SU-DHL-6 (cell line): ENCODE measurements around the gene SH2D1A.

ENCODE experiments used
- H2AFZ ChIP-seq: fragments of 200-600 bp; sonication (generic); 2 replicates; pipeline ENCODE4 v1.6.1; 2014; ENCODE audit warnings: low read depth, mild to moderate bottlenecking, moderate library complexity, mixed read lengths, antibody characterized with exemption, low read length; ENCODE audit not compliant: severe bottlenecking
- H3F3A ChIP-seq: fragments of 200-600 bp; shearing (Covaris generic); 2 replicates; pipeline ENCODE4 v1.6.0; 2016; ENCODE audit warnings: antibody characterized with exemption, mild to moderate bottlenecking; ENCODE audit not compliant: insufficient read depth
- H3K27ac ChIP-seq: fragments of 200-600 bp; sonication (generic); 2 replicates; pipeline ENCODE4 v1.5.1; 2016; ENCODE audit warnings: low read depth, mild to moderate bottlenecking, low read length, moderate library complexity, mixed read lengths
- H3K27me3 ChIP-seq: fragments of 200-600 bp; sonication (generic), shearing (Covaris generic); 2 replicates; pipeline ENCODE4 v1.6.0; 2014; ENCODE audit warnings: mild to moderate bottlenecking, low read length
- H3K36me3 ChIP-seq: fragments of 200-600 bp; sonication (generic); 2 replicates; pipeline ENCODE4 v1.6.1; 2014; ENCODE audit warnings: mild to moderate bottlenecking, low read length, mixed read lengths
- H3K4me2 ChIP-seq: fragments of 300-600, 200-600 bp; shearing (Covaris generic), sonication (generic); 2 replicates; pipeline ENCODE4 v1.6.0; 2014; ENCODE audit warnings: low read length, low read depth, mild to moderate bottlenecking; ENCODE audit not compliant: poor library complexity, severe bottlenecking
- H3K4me3 ChIP-seq: fragments of 200-600 bp; sonication (generic); 2 replicates; pipeline ENCODE4 v1.5.1; 2014; ENCODE audit warnings: antibody characterized with exemption, low read length, mild to moderate bottlenecking, mixed read lengths; ENCODE audit not compliant: insufficient read depth, poor library complexity, severe bottlenecking
- H3K79me2 ChIP-seq: fragments of 200-600 bp; sonication (generic); 2 replicates; pipeline ENCODE4 v1.6.1; 2014; ENCODE audit warnings: mild to moderate bottlenecking, low read length, moderate library complexity; ENCODE audit not compliant: insufficient read depth
- H3K9ac ChIP-seq: fragments of 200-600 bp; sonication (generic); 2 replicates; pipeline ENCODE4 v1.7.0; 2014; ENCODE audit warnings: mild to moderate bottlenecking, low read length
- H3K9me2 ChIP-seq: fragments of 200-600 bp; sonication (generic); replicated peaks from 2 replicates; pipeline ENCODE4 v1.6.1; 2014; ENCODE audit warnings: low read length; ENCODE audit not compliant: insufficient read depth
- H3K9me3 ChIP-seq: fragments of 200-600 bp; sonication (generic); 2 replicates; pipeline ENCODE4 v1.6.1; 2014; ENCODE audit warnings: low read length, mixed read lengths; ENCODE audit not compliant: insufficient read depth
- H4K20me1 ChIP-seq: fragments of 200-600 bp; sonication (generic); 2 replicates; pipeline ENCODE4 v1.6.1; 2014; ENCODE audit warnings: low read depth, mild to moderate bottlenecking, antibody characterized with exemption, low read length, moderate library complexity, mixed read lengths
- CTCF ChIP-seq: fragments of 200-600 bp; sonication (generic); IDR thresholded peaks from one replicate; pipeline ENCODE4 v1.5.1; 2017; ENCODE audit warnings: antibody characterized with exemption, mild to moderate bottlenecking, low read length, moderate library complexity; ENCODE audit not compliant: insufficient read depth, poor library complexity, severe bottlenecking
- EZH2phosphoT487 ChIP-seq: fragments of 200-600 bp; sonication (generic), shearing (Covaris generic); conservative IDR thresholded peaks from 2 replicates; pipeline ENCODE4 v1.6.1; 2018; ENCODE audit warnings: mild to moderate bottlenecking, antibody characterized with exemption, low read length, moderate library complexity, mixed read lengths

The SH2D1A gene

GRCh38 chrX:124413244-124413643, 66.9 kb downstream of the SH2D1A start:
- no peaks in the 10 kb centered on the region for H4K20me1 ChIP-seq
- H3K9ac ChIP-seq, result no peak overlapping the region
- no peaks in the 10 kb centered on the region for H3K9me3 ChIP-seq
- H3K27me3 ChIP-seq, result no peaks in the 10 kb centered on the region
- H3K4me3 ChIP-seq, result no peak overlapping the region
- no peaks in the 10 kb centered on the region for H3K9me2 ChIP-seq
- H2AFZ ChIP-seq, result no peak overlapping the region
- no peaks in the 10 kb centered on the region for H3K79me2 ChIP-seq
- no peaks in the 10 kb centered on the region for H3F3A ChIP-seq
- no peak overlapping the region for H3K4me2 ChIP-seq
- TF ChIP-seq EZH2phosphoT487, result no peak
- TF ChIP-seq CTCF, result no peak
- H3K27ac ChIP-seq, result no peak overlapping the region
- H3K36me3 ChIP-seq, result no peaks in the 10 kb centered on the region

GRCh38 chrX:124414281-124414680, 67.9 kb downstream of the SH2D1A start:
- Histone ChIP-seq H3K9me3 (no peaks in the 10 kb centered on the region), H3K79me2 (no peaks in the 10 kb centered on the region), H3K9me2 (no peaks in the 10 kb centered on the region), H3K27ac (no peak overlapping the region), H3K9ac (no peak overlapping the region), H3K36me3 (no peaks in the 10 kb centered on the region), H2AFZ (no peak overlapping the region), H4K20me1 (no peaks in the 10 kb centered on the region), H3K4me2 (no peak overlapping the region), H3K27me3 (no peaks in the 10 kb centered on the region), H3F3A (no peaks in the 10 kb centered on the region), H3K4me3 (no peak overlapping the region)
- TF ChIP-seq CTCF (no peak), EZH2phosphoT487 (no peak)

DNA sequence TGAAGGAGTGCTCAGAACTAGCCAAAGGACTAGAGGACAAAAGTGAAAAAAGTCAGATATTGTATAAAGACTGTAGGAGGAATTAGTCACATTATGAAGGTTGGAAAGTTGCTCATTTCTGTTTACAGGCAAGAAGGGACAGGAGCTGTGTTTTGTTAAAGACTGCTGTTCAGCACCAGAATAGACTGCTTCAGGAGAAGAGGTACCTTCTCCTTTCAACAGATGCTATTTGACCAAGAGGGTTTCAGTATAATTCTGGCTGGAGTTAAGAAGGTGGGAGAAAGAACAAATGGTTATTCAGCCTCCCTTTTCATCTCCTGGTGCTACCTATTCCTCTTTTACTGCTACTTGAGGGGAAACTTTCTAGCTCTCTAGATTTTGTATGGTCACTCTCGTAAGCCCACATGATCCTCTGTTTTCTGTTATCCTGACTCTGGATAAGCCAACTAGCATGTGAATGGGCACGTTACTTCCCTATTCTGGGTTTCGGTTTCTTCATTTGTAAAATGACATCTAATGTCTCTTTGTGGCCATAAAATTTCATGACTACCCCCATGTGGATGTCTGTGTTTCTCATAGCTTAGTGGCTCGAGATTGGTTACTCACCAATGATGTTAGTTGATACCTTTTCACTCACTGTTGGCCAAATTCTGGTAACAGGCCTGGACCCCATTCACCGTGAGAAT, 68.9 kb downstream of the SH2D1A start:
- TF ChIP-seq CTCF, result no peak
- no peak for TF ChIP-seq EZH2phosphoT487
- H3K27ac ChIP-seq, result no peak overlapping the region
- H3K4me3 ChIP-seq, result no peak overlapping the region
- no peak overlapping the region for H2AFZ ChIP-seq
- H4K20me1 ChIP-seq, result no peaks in the 10 kb centered on the region
- no peaks in the 10 kb centered on the region for H3K9me2 ChIP-seq
- no peak overlapping the region for H3K4me2 ChIP-seq
- no peaks in the 10 kb centered on the region for H3K9me3 ChIP-seq
- no peak overlapping the region for H3K9ac ChIP-seq
- no peaks in the 10 kb centered on the region for H3K36me3 ChIP-seq
- H3K79me2 ChIP-seq, result no peaks in the 10 kb centered on the region
- H3K27me3 ChIP-seq, result no peaks in the 10 kb centered on the region
- no peaks in the 10 kb centered on the region for H3F3A ChIP-seq
